GM12872 (cell line): Measurements from ENCODE around the gene KCNC3.

ENCODE experiments used
- TF ChIP-seq, protein P1 (sequence below): IDR thresholded peaks from 3 replicates; pipeline ENCODE4 v1.5.1; 2011; ENCODE audit warnings: low read depth, mild to moderate bottlenecking, low read length, moderate library complexity; ENCODE audit not compliant: insufficient read depth

Gene KCNC3

DNA sequence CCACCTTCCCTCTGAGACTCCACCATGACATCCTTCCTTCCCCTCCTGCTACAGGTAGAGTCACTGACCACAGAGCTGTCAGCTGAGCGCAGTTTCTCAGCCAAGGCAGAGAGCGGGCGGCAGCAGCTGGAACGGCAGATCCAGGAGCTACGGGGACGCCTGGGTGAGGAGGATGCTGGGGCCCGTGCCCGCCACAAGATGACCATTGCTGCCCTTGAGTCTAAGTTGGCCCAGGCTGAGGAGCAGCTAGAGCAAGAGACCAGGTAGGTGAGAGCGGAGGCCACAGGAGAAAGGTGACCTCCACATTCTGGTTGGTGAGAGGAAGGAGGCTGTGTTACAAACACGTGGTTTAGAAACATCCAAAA, 27.6 kb downstream of the KCNC3 start:
- TF ChIP-seq, protein P1, sequence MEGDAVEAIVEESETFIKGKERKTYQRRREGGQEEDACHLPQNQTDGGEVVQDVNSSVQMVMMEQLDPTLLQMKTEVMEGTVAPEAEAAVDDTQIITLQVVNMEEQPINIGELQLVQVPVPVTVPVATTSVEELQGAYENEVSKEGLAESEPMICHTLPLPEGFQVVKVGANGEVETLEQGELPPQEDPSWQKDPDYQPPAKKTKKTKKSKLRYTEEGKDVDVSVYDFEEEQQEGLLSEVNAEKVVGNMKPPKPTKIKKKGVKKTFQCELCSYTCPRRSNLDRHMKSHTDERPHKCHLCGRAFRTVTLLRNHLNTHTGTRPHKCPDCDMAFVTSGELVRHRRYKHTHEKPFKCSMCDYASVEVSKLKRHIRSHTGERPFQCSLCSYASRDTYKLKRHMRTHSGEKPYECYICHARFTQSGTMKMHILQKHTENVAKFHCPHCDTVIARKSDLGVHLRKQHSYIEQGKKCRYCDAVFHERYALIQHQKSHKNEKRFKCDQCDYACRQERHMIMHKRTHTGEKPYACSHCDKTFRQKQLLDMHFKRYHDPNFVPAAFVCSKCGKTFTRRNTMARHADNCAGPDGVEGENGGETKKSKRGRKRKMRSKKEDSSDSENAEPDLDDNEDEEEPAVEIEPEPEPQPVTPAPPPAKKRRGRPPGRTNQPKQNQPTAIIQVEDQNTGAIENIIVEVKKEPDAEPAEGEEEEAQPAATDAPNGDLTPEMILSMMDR, result no peak

DNA sequence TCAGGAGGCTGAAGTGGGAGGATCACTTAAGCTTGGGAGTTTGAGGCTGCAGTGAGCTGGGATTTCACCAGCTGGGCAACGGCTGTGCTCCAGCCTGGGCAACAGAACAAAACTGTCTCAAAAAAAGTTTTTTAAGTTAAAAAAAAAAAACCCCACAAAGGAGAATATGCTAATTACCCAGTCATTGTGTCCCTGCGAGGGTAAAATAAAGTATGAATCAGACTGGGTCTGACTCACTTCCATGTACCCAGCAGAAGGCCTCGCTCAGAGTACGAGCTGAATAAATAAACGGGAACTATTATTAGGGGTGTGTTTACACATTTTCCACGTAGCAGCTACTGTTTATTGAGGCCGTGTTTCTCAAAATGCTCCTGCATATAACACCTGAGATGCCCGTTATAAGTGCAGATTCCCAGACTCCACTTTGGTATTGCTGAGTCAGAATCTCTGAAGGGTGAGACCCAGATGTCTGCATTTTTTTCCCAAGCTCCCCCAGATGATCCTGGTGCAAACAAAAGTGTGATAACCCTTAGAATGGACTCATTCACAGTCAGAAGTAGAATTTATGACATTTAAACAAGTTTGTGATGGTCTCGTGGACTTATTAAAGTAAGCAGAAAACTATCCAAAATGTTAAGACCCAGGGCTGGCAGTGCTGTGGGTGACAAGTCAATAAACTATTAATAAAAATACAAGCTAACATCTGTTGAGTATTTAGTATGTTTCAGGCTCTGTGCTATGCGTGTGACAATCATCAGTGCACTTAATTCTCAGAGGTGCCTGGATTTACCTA, 28.2 kb downstream of the KCNC3 start:
- TF ChIP-seq, protein P1, result no peak

DNA sequence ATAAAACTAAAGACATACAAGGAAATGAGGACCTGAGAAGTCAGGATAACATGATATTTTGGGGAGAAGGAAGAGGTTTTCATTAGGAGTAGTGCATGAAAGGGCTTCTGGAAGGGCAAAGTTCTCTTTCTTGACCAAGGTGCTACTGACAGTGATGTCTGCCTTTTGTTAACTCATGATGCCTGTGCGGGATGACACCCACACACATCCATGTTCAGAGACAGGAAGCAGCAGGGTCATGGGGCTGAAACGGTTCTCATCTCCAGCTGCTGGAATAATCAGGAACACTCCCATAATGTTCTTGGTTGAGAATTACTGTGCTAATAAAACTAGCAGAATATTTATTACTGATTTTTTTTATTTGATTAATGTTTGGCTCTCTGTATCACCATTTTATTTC, 29.1 kb downstream of the KCNC3 start:
- TF ChIP-seq, protein P1, result no peak

DNA sequence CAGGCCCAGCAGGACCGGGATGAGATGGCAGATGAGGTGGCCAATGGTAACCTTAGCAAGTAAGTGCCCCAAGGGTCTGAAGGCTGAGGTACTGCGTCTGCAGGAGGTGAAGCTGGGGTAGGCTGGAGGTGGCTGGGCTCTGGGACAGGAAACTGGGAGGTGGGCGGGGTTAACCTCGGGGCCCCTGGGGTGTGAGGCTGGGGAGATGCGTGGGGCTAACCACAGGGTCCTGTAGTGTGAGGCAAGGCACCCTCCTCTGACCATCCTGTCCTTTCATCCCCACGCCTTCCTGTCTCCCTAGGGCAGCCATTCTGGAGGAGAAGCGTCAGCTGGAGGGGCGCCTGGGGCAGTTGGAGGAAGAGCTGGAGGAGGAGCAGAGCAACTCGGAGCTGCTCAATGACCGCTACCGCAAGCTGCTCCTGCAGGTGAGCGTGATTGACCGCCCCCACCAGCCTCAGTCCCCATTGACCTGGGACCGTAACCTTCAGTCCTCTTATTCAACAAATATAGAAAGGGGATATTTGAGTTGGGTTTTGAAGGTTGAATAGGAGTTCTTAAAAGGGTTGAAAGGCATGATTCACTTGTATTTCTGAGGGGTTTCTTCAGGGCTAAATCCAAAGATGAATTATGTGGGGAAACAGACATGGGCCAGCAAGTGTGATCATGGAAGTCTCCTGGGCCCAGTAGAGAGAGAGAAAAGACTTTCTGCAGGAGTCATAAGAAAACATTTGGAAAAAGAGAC, 35.7 kb downstream of the KCNC3 start:
- TF ChIP-seq, protein P1, result no peak

DNA sequence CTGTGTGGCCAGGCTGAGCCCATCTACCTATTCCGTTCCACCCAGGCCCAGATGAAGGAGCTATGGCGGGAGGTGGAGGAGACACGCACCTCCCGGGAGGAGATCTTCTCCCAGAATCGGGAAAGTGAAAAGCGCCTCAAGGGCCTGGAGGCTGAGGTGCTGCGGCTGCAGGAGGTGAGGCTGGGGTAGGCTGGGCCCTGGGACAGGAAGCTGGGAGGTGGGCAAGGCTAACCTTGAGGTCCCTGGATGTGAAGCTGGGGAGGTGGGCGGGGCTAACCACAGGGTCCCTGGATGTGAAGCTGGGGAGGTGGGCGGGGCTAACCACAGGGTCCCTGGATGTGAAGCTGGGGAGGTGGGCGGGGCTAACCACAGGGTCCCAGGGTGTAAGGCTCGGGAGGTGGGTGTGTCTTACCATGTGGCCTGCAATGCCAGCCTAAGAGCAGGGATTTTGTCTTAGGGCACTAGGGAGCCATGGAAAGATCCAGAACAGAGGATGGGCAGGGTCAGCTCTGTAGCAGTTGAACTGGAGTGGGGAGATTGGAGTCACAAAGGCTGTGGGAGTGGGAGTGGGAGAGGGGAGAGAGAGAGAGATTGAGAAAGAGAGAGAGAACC, 36.9 kb downstream of the KCNC3 start:
- TF ChIP-seq, protein P1, result no peak

DNA sequence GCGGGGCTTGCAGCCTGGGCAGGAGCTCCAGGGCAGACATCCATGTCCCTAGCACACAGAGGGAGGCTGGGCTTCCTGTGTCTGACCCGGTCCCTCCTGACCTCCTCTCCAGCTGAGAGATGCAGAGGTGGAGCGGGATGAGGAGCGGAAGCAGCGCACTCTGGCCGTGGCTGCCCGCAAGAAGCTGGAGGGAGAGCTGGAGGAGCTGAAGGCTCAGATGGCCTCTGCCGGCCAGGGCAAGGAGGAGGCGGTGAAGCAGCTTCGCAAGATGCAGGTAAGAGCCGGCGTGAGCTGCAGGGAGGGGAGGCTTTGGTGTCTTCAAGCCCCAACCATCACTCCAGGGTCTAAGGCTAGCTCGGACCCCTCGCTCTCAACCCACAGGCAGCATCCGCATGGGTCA, 38.4 kb downstream of the KCNC3 start:
- TF ChIP-seq, protein P1, result no peak

DNA sequence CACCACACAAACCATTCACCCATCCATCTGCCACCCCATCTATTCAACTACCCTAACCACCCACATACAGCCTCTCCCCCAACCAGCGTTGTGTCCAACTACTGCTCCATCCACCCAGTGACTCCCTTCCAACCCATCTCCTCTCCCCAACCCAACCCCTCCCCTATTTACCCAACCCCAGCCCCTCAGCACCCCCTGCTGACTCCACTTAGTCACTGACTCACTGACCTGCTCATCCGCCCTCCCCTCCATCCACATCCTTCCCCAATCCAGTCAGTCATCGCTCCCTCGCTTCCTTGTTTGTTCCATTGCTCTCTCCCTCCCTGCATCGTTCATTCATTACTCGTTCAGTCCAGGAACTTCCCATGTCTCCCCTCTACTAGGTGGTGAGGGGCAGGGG, 39.2 kb downstream of the KCNC3 start:
- TF ChIP-seq, protein P1, result no peak
